Stimulated activated CD8-positive, alpha-beta memory T cell treated with anti-CD3 and anti-CD28 coated beads, Interleukin-12 subunit alpha, Interleukin-12 subunit beta, amount 100 ng/mL, for 1 hour (primary cell): ENCODE data around the gene TOX2.
A peak's percentile ranks its signal among the peaks of the same experiment; 100 is the strongest.
"Not testable (repeated sequence)": the region's sequence is repeated elsewhere in the genome, so short reads cannot be mapped to it uniquely, and the experiment has no call there.

ENCODE experiments used
- DNase-seq: peaks from one replicate; pipeline ENCODE4 v3.0.0-alpha.2; 2020; ENCODE audit warnings: low read depth

Gene TOX2

GRCh38 chr20:44033344-44033743 is 118.7 kb downstream of the TOX2 start:
- no peak for DNase-seq

DNA sequence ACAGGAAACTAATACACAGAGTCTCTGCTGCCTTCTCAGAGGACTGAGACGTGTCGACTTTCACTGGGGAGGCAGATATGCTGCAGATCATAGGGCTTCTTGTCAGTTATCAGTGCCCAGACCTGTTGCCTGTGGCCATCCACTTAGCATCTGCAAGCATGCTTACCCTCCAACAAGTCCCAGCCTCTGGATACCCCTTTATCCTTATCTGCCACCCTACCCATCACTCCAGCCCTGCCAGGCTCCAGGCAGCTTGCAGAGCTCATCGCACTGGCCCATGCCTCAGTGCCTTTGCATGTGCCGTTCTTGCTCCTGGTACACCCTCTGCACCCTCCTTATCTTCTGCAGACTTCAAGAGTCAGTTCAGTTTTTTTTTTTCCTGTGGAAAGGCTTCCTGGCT is 119.2 kb downstream of the TOX2 start:
- no peak for DNase-seq

GRCh38 chr20:44034451-44034850 is 119.8 kb downstream of the TOX2 start:
- no peak for DNase-seq

DNA sequence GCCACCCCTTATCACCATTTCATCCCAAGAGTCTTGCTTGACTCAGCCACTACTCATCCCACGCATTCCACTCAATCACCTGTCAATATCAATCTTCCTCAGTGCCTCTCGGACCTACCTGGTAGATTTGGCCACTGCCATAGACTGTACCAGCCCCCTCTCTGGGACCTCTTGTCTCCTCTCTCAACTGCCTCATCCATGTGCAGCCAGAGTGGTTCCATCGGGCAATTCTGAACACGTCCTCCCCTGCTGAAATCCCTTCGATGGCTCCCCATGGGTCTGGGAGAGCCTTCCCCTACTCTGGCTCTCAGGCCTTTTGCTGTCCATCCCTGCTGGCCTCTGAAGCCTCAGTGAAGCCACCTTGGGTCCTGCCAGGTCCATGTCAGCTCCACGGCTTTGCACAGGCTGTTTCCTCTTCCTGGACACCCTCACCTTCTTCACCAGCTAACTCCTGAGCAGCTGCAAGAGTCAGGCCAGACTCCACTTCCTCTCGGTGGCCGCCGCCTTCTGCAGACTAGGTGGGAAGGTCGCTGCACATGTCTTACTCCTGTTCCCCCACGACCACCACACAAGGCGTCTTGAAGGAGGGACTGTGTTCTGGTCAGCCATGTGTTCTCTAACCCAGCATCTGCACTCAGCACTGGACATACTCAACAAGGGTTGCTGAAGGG is 120.4 kb downstream of the TOX2 start:
- DNase-seq, result no peak

DNA sequence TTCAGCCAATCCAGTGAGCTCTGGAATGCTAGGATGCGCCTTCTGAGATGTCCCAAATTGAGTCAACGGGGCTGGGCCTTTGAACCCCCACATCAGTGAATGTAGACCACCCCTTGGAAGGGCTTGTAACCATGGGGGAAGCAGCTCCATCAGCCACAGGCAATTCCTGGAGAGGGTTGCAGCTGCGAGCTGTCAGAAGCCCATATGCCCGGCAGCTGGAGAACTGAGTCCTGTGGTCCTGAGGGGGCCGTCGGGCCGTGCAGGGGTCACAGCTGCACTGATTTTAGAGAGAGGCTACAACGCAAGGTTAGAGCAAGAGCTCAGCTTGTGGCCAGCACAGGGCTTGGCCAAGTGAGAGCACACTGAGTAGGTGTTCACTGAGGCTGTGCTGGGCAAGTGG is 121.3 kb downstream of the TOX2 start:
- DNase-seq, result no peak

- no peak for DNase-seq
Observed at GRCh38 chr20:44036441-44036840, 121.8 kb downstream of the TOX2 start.

DNA sequence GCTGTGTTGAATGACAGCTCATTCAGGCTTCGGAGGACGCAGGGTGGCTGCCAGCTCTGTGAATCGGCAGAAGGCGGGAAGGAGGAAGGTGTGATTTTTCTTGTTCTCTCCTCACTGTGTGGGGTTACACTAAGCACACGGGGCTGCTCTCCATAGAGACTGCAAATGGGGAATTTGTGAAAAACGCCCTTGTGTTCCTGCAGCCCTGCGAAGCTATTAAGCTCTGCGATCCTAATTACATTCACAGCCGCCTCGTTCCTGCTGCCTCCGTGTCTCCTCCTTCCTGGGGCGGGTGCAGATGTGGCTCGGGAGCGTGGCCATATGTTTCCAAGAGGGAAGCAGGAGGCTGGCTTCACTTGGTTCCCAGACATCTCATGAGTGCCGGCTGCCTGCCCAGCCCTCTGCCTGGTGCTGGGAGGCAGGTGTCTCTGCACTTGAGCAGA is 124.0 kb downstream of the TOX2 start:
- DNase-seq, result no peak

GRCh38 chr20:44039147-44039546 is 124.5 kb downstream of the TOX2 start:
- DNase-seq, result no peak

GRCh38 chr20:44039741-44040140 is 125.1 kb downstream of the TOX2 start:
- DNase-seq, result no peak

- DNase-seq, result no peak
Observed at GRCh38 chr20:44040202-44040915, 125.7 kb downstream of the TOX2 start.

- no peak for DNase-seq
Observed at GRCh38 chr20:44041001-44041400, 126.3 kb downstream of the TOX2 start.

GRCh38 chr20:44044712-44045111 is 130.1 kb downstream of the TOX2 start:
- DNase-seq, result not testable (repeated sequence)

- no peak for DNase-seq
Observed at GRCh38 chr20:44050327-44050726, 135.7 kb downstream of the TOX2 start.

DNA sequence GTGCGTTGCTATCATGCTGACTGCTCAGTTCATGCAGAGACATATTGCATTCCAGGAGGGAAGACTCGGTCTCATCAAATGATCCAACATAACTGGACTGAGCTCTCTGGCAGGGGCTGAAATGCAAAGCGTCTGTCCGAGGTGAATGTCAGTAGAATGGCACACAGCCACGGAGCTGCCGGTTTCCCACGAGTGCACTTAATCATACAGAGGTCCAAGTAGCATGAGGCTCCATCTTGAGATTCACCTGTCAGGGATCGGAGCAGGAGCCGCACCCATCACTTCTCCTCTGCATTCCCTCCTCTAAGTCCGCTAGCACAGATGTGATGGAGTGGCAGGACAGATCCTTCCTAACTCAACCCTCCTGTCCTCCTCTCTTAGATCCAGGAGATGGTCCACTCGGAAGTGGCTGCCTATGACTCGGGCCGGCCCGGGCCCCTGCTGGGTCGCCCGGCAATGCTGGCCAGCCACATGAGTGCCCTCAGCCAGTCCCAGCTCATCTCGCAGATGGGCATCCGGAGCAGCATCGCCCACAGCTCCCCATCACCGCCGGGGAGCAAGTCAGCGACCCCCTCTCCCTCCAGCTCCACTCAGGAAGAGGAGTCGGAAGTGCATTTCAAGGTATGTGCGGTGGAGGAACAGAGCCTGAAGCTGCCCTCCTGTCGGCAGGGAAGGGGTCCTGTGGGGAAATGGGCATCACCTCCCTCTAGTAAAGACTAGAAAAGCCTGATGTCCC is 136.4 kb downstream of the TOX2 start:
- DNase-seq, result no peak

DNA sequence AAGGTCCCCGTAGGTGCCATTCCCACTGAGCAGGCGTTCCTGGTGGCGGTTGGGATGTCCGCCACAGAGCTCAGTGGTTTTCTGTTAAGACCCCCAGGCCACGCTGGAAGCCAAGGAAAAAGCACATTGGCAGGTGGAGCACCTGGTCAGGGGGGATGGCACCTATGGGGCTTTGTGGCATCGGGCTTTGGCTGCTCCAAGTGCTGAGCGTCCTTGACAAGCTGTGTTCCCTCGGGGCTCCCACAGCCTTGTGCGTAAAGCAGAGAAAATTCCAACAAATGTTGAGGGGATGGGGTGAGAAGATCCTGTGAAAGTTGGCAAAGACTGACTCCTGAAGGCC is 137.0 kb downstream of the TOX2 start:
- no peak for DNase-seq

DNA sequence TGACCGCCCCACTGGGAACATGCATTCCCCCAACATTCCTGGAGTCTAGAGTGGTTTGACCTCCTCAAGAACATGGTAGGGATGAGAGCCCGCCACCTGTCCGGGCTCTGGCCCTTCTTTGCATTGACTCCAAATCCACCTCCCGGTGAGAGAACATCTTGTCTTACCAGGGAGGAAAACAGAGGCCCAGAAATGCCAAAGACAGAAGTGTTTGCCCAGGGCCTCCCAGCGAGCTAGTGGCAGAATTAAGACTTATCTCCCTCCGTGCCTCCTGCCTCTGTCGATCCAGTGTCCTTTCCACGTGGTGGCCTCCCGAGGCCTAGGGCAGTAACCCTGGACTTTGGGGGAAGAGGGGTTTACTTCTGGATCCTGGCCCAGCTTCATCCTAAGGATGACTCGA is 137.5 kb downstream of the TOX2 start:
- no peak for DNase-seq

DNA sequence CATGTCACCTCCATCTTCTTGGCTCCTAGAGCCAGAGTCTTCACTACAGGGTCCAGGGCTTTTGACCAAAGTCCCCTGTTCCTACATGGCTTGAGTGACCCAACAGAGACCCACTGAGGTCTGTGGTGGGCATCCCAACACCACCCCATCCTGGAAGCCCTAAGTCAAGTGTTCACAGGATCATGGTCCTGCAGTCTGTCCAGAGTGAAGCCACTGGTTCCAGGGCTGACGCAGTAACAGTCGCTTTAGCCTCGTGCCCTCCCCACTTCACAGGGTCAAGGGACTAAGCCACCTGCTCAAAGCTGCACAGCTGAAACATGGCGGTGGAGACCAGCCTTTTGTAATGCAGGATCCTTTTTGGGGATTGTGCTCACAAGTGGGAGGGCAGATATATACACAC is 138.4 kb downstream of the TOX2 start:
- no peak for DNase-seq

DNA sequence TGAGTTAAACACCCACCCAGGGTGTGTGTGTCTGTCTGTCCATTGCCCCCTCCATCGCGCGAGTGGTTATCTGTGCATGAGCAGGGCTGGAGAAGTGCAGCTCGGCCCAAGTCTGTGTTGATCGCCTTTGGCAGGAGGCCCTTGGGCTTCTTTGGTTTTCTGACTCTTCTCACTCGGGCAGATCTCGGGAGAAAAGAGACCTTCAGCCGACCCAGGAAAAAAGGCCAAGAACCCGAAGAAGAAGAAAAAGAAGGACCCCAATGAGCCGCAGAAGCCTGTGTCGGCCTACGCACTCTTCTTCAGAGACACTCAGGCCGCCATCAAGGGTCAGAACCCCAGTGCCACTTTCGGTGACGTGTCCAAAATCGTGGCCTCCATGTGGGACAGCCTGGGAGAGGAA is 139.5 kb downstream of the TOX2 start:
- no peak for DNase-seq

DNA sequence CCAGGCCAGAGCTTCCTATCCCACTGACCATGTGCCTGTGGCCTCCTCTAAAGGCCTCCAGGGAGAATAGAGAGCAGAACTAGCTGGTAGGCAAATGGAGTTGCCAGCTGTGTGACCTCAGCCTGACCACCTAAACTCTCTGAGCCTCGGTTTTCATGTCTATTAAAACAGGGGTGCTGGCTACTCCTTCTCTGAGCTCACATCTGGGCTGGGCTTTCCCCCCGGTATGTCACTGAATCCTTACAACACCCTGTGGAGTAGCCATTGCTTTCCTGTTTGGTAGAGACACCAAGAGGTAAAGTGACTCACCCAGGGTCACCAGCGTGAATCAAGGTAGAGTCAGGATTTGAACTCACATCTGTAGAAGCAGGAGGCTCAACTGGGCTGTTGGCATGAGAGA is 140.2 kb downstream of the TOX2 start:
- DNase-seq, result no peak

- DNase-seq, result peak; percentile 45
Observed at GRCh38 chr20:44056010-44056698, 141.5 kb downstream of the TOX2 start.

DNA sequence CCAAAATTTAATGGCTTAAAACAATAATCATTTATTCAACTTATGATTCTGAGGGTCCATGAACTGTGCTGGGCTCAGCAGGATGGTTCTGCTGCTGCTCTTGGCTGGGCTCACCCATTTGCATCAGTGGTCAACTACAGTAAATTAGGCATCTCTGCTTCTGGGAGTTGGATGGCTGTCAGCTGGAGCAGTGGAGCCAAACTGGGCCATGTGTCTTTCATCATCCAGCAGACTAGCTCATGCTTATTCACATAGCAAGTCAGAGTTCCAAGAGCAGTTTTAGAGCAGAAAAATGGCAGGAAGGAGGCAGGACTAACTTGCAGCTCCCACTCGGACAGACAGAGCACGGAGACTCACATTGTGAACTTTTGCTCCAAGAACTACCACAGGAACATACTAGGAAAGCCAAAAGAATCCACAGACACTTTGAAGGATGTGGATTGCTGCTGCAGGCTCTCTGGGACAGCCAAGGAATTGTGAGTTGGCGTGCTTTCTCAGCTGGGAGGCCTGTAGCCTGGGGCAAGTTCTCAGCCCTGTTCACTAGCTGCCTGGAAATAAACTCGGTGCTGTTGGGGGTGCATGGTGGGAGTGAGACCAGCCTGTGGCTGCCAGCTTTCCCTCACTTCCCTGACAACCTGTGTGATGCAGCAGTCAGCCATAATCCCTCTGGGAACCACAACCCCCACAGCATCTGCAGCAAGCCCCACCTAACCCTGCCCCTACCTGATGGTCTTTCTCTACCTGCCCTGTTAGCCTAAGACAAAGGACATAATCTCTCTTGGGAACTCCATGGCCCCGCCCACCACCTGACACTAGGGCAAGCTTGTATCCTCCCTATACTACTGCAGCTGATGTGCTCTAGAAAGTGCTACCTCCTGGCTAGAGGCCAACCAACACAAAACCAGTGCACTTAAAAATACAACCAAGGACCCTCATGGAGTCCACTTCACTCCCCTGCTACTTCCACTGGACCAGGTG is 143.3 kb downstream of the TOX2 start:
- no peak for DNase-seq
